Ishikawa (cell line): ENCODE data around the gene SIGLEC6.

Source experiments
- CEBPB ChIP-seq: IDR thresholded peaks from 2 replicates; pipeline ENCODE4 v1.6.1; 2012
- CREB1 ChIP-seq: IDR thresholded peaks from 2 replicates; pipeline ENCODE4 v1.6.1; 2012; ENCODE audit warnings: low read depth
- EGR1 ChIP-seq: IDR thresholded peaks from 2 replicates; pipeline ENCODE4 v1.6.1; 2012
- EP300 ChIP-seq: IDR thresholded peaks from 2 replicates; pipeline ENCODE4 v1.6.1; 2012; ENCODE audit warnings: borderline replicate concordance
- FOXM1 ChIP-seq: IDR thresholded peaks from 2 replicates; pipeline ENCODE4 v1.6.1; 2012; ENCODE audit warnings: low read depth, borderline replicate concordance
- MAX ChIP-seq: IDR thresholded peaks from 2 replicates; pipeline ENCODE4 v1.6.1; 2012
- NFIC ChIP-seq: IDR thresholded peaks from 2 replicates; pipeline ENCODE4 v1.6.1; 2012
- RAD21 ChIP-seq: IDR thresholded peaks from 2 replicates; pipeline ENCODE4 v1.6.1; 2012; ENCODE audit warnings: low read depth
- TAF1 ChIP-seq: IDR thresholded peaks from 2 replicates; pipeline ENCODE4 v1.6.1; 2012; ENCODE audit warnings: low read depth, mild to moderate bottlenecking
- TCF12 ChIP-seq: IDR thresholded peaks from 2 replicates; pipeline ENCODE4 v1.6.1; 2012; ENCODE audit warnings: low read depth
- TEAD4 ChIP-seq: IDR thresholded peaks from 2 replicates; pipeline ENCODE4 v1.6.1; 2012
- USF1 ChIP-seq: IDR thresholded peaks from 2 replicates; pipeline ENCODE4 v1.6.1; 2012
- YY1 ChIP-seq: IDR thresholded peaks from 2 replicates; pipeline ENCODE4 v1.6.1; 2012; ENCODE audit warnings: low read depth
- ZBTB7A ChIP-seq: IDR thresholded peaks from 2 replicates; pipeline ENCODE4 v1.6.1; 2012; ENCODE audit warnings: low read depth
- TF ChIP-seq, protein P1 (sequence below): IDR thresholded peaks from 2 replicates; pipeline ENCODE4 v1.6.1; 2012; ENCODE audit warnings: low read depth, mild to moderate bottlenecking

Gene SIGLEC6

DNA sequence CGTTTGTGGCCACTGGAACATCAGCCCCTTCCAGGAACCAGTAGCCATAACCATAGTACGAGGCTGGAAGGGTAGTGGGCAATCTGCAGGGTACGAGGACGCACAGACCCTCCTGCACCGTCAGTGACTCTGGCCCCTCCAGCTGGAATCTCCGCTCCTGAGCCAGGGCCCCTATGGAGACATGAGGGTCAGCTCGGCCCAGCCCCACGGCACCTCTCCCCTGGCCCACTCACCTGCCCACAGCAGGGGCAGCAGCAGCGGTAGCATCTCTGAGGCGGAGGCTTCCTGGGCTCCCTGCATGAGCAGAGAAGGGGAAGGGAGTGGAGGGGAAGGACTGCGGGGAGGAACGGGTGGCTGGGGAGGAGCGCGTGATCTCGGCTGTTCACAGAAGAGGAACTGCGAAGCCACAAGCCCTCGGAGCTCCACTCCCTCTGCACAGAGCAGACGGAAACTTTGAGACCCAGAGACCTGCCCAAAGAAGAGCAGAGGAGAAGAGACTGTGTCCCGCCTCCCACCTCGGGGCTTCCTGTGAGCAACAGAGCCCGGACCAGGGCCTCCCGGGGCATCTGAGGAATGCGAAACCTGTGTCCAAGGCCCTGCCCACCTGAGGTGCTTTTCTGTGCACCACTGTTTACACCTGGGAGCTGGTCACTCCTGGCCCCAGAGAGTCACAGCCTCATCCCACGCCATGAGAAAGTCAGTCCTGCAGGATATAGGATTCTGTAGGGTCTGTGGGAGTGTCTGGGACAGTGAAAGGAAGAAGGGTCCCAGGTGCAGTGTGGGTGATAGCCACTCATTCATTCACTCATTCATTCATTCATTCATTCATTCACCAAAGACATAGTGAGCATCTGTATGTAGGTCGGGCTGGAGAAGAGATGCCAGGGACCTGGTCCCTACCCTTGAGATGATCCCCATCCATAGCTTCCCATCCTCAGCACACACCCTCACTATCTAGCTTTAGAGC is at the start of gene SIGLEC6:
SIGLEC6 (minus strand) TSS at position 322 of the 967 bp plus-strand sequence; CDS start at position 300, 22 bp downstream.
- TF ChIP-seq TEAD4 (no peak), ZBTB7A (no peak), CEBPB (no peak), CREB1 (no peak), MAX (no peak), TAF1 (no peak), TCF12 (no peak), RAD21 (no peak), YY1 (no peak), EP300 (no peak), FOXM1 (no peak), USF1 (no peak), EGR1 (no peak)
- TF ChIP-seq, protein P1, sequence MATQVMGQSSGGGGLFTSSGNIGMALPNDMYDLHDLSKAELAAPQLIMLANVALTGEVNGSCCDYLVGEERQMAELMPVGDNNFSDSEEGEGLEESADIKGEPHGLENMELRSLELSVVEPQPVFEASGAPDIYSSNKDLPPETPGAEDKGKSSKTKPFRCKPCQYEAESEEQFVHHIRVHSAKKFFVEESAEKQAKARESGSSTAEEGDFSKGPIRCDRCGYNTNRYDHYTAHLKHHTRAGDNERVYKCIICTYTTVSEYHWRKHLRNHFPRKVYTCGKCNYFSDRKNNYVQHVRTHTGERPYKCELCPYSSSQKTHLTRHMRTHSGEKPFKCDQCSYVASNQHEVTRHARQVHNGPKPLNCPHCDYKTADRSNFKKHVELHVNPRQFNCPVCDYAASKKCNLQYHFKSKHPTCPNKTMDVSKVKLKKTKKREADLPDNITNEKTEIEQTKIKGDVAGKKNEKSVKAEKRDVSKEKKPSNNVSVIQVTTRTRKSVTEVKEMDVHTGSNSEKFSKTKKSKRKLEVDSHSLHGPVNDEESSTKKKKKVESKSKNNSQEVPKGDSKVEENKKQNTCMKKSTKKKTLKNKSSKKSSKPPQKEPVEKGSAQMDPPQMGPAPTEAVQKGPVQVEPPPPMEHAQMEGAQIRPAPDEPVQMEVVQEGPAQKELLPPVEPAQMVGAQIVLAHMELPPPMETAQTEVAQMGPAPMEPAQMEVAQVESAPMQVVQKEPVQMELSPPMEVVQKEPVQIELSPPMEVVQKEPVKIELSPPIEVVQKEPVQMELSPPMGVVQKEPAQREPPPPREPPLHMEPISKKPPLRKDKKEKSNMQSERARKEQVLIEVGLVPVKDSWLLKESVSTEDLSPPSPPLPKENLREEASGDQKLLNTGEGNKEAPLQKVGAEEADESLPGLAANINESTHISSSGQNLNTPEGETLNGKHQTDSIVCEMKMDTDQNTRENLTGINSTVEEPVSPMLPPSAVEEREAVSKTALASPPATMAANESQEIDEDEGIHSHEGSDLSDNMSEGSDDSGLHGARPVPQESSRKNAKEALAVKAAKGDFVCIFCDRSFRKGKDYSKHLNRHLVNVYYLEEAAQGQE = no peak

DNA sequence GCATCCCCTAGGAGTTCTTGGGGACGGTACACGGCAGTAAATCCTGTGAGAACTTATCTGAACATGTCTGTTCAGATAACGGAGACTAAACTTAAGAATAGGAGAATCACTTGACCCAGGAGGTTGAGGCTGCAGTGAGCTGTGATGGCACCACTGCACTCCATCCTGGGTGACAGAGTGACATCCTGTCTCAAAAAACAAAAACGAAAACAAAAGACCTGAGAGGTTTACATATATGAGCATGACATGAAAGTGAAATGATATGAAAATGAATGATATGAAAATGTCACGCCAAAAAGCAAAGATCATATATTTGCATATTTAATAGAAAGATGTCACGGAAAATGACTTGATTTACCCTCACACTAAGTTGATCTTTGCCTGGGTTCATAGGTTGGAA is 45.4 kb upstream of the SIGLEC6 start:
- TF ChIP-seq RAD21 = no peak
- no peak for TF ChIP-seq USF1
- TF ChIP-seq TEAD4 = no peak
- TF ChIP-seq ZBTB7A = no peak
- TF ChIP-seq, protein P1 = no peak

- TF ChIP-seq TAF1 = no peak
- no peak for TF ChIP-seq TEAD4
- no peak for TF ChIP-seq TCF12
- TF ChIP-seq MAX = no peak
- TF ChIP-seq, protein P1 = no peak
- TF ChIP-seq YY1 = no peak
- no peak for TF ChIP-seq EP300
- no peak for TF ChIP-seq ZBTB7A
- no peak for TF ChIP-seq RAD21
- TF ChIP-seq USF1 = no peak
- no peak for TF ChIP-seq FOXM1
- no peak for TF ChIP-seq CREB1
- no peak for TF ChIP-seq NFIC
- TF ChIP-seq EGR1 = no peak
- no peak for TF ChIP-seq CEBPB
These were observed 41.9 kb upstream of the SIGLEC6 start for GRCh38 chr19:51573331-51573730.

DNA sequence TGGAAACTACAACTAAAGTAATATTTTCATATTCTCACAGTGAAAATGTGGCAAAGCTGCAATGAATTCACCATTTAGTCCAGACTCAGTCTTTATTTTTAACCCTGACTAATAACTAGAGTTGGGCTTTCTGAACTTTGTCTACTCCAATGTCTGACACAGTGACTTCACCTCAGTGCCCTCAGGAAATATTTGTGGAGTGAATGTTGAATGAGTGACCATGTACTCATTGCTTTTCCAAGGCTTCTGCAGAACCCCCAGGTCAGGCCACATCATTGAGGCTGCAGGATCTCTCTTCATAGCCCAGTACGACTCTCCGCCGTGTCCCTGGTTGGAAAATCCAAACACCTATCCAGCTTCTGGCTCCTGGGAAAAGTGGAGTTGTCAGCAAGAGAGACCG is 41.4 kb upstream of the SIGLEC6 start:
- TF ChIP-seq TAF1 (no peak), EP300 (no peak), EGR1 (no peak), YY1 (no peak), USF1 (no peak), MAX (no peak), CREB1 (no peak), FOXM1 (no peak)
- TF ChIP-seq, protein P1 = no peak
